KMS-11 (cell line): Measurements from ENCODE around the gene NEURL2.

Experiments used
- H2AFZ ChIP-seq: fragments of 200-600 bp; sonication (generic); 2 replicates; pipeline ENCODE4 v1.6.1; 2016; ENCODE audit warnings: antibody characterized with exemption, mixed run types, low read depth
- H3K27ac ChIP-seq: fragments of 200-600 bp; sonication (generic); 2 replicates; pipeline ENCODE4 v1.6.1; 2016; ENCODE audit warnings: mild to moderate bottlenecking, mixed run types
- H3K27me3 ChIP-seq: fragments of 200-600 bp; sonication (generic); 2 replicates; pipeline ENCODE4 v1.6.1; 2017; ENCODE audit warnings: mild to moderate bottlenecking, low read depth, mixed run types, moderate library complexity; ENCODE audit not compliant: insufficient read depth
- H3K36me3 ChIP-seq: fragments of 200-600 bp; sonication (generic); 2 replicates; pipeline ENCODE4 v1.6.1; 2017; ENCODE audit warnings: mild to moderate bottlenecking, mixed run types; ENCODE audit not compliant: insufficient read depth
- H3K4me1 ChIP-seq: fragments of 200-600 bp; sonication (generic); 2 replicates; pipeline ENCODE4 v1.6.1; 2016; ENCODE audit warnings: mild to moderate bottlenecking, low read depth, mixed run types; ENCODE audit not compliant: poor library complexity, severe bottlenecking
- H3K4me2 ChIP-seq: fragments of 200-600 bp; sonication (generic); 2 replicates; pipeline ENCODE4 v1.7.0; 2016; ENCODE audit warnings: mild to moderate bottlenecking, mixed run types
- H3K4me3 ChIP-seq: fragments of 200-600 bp; sonication (generic); IDR thresholded peaks from 2 replicates; pipeline ENCODE4 v1.6.1; 2017; ENCODE audit warnings: low read depth, low read length, mixed read lengths; ENCODE audit not compliant: insufficient read depth
- H3K79me2 ChIP-seq: fragments of 200-600 bp; sonication (generic); 2 replicates; pipeline ENCODE4 v1.6.1; 2016; ENCODE audit warnings: low read depth, mixed run types; ENCODE audit not compliant: insufficient read depth
- H3K9ac ChIP-seq: fragments of 200-600 bp; sonication (generic); 2 replicates; pipeline ENCODE4 v1.6.1; 2016; ENCODE audit warnings: mild to moderate bottlenecking, mixed run types
- H4K20me1 ChIP-seq: fragments of 200-600 bp; sonication (generic); 2 replicates; pipeline ENCODE4 v1.6.1; 2016; ENCODE audit warnings: mild to moderate bottlenecking, mixed run types; ENCODE audit not compliant: insufficient read depth
- CTCF ChIP-seq: fragments of 200-600 bp; sonication (generic); conservative IDR thresholded peaks from 2 replicates; pipeline ENCODE4 v1.6.1; 2017; ENCODE audit warnings: low read depth, mild to moderate bottlenecking, antibody characterized with exemption, low read length, moderate library complexity, mixed read lengths

NEURL2 gene

GRCh38 chr20:45892049-45892825 is 1.2 kb upstream of the NEURL2 start:
- Histone ChIP-seq H3K9ac (peak overlapping the region; percentile 70; the same call in 1 of the 2 replicates), H3K79me2 (no peaks in the 10 kb centered on the region), H3K4me1 (peaks cover 10% of the 10 kb centered on the region), H3K27ac (no peak overlapping the region), H3K4me3 (peak overlapping the region; percentile 55), H4K20me1 (no peaks in the 10 kb centered on the region), H3K36me3 (no peaks in the 10 kb centered on the region), H3K27me3 (no peaks in the 10 kb centered on the region), H2AFZ (peak overlapping the region; percentile 99; the same call in 1 of the 2 replicates), H3K4me2 (peak overlapping the region; percentile 100)
- TF ChIP-seq CTCF = no peak

GRCh38 chr20:45890077-45890984 is 677 bp downstream of the NEURL2 start:
- Histone ChIP-seq H3K4me2 (peak overlapping the region; percentile 100), H3K36me3 (no peaks in the 10 kb centered on the region), H3K9ac (peak overlapping the region; percentile 70), H3K4me3 (peak overlapping the region; percentile 41), H3K4me1 (peaks cover 13% of the 10 kb centered on the region), H4K20me1 (no peaks in the 10 kb centered on the region), H3K27ac (no peak overlapping the region), H3K27me3 (no peaks in the 10 kb centered on the region), H3K79me2 (0 out of 2 replicates have a peak, but pooled peaks cover 3% of the 10 kb centered on the region), H2AFZ (peak overlapping the region; percentile 99)
- TF ChIP-seq CTCF = no peak

- H3K27ac ChIP-seq = no peak overlapping the region
- H3K4me1 ChIP-seq = peaks cover 30% of the 10 kb centered on the region
- no peaks in the 10 kb centered on the region for H3K36me3 ChIP-seq
- H3K4me2 ChIP-seq = no peak overlapping the region
- no peak overlapping the region for H3K4me3 ChIP-seq
- H4K20me1 ChIP-seq = no peaks in the 10 kb centered on the region
- no peak overlapping the region for H2AFZ ChIP-seq
- TF ChIP-seq CTCF = no peak
- no peak overlapping the region for H3K9ac ChIP-seq
- H3K27me3 ChIP-seq = no peaks in the 10 kb centered on the region
- peaks cover 6% of the 10 kb centered on the region; the same call in 1 of the 2 replicates for H3K79me2 ChIP-seq
Observed at GRCh38 chr20:45888681-45889080, 2.3 kb downstream of the NEURL2 start.

GRCh38 chr20:45887346-45887715 is 3.7 kb downstream of the NEURL2 start, which contains the start of gene SPATA25:
SPATA25 (minus strand) TSS chr20:45887622; CDS start chr20:45887590, 32 bp downstream.
- H3K4me1 ChIP-seq = peaks cover 35% of the 10 kb centered on the region
- H3K4me2 ChIP-seq = no peak within 1 kb of the TSS
- H3K9ac ChIP-seq = no peak within 1 kb of the TSS
- H3K79me2 ChIP-seq = peaks cover 18% of the 10 kb centered on the region
- TF ChIP-seq CTCF = no peak
- no peak within 1 kb of the TSS for H3K27ac ChIP-seq
- H4K20me1 ChIP-seq = no peaks in the 10 kb centered on the region
- no peaks in the 10 kb centered on the region for H3K27me3 ChIP-seq
- no peak within 1 kb of the TSS for H3K4me3 ChIP-seq
- no peaks in the 10 kb centered on the region; the same call in 1 of the 2 replicates for H3K36me3 ChIP-seq
- no peak within 1 kb of the TSS for H2AFZ ChIP-seq
